HepG2 (cell line): ENCODE data around the gene STK24. TPM values are rescaled to one million over a fixed set of nuclear protein-coding genes. Genes with fewer than 3 reads are reported as not detected.

Experiments used
- ATAC-seq: fragments of 200-7000 bp; cut with Tn5 transposase; 3 replicates; pipeline ENCODE4 v1.9.1; 2020; ENCODE audit warnings: mild to moderate bottlenecking, moderate library complexity
- BruUV-seq: library from RNA; stranded (reverse); fragments of 400-500 nt; replicated peaks from 2 replicates; lab custom pipeline; 2021; lab: Mats Ljungman, UMichigan
- CTCF ChIA-PET: fragments of 300-600 bp; formaldehyde crosslinking; extraction: SDS; loops from one replicate; lab custom pipeline; 2021; ENCODE audit warnings: low total read pairs, inconsistent platforms, low intra/inter-chr PET ratio; lab: Yijun Ruan, JAX
- POLR2A ChIA-PET: fragments of 350-600 bp; sonication (Branson Sonifier 250); formaldehyde crosslinking; loops from one replicate; lab custom pipeline; 2020; ENCODE audit warnings: antibody characterized with exemption, inconsistent platforms; lab: Yijun Ruan, JAX
- DNase-seq: peaks from one replicate; pipeline ENCODE4 v3.0.0-alpha.2; 2015; ENCODE audit warnings: low spot score
- FAIRE-seq: peaks from 3 replicates; lab custom pipeline; 2011; peaks lifted over from hg19 to GRCh38; lab: Jason Lieb, UNC
- H2AFZ ChIP-seq: one replicate; pipeline ENCODE4 v1.6.1; 2011; ENCODE audit warnings: low read length, inconsistent platforms
- H3K27ac ChIP-seq: fragments of 300-600 bp; 3 replicates; pipeline ENCODE4 v1.8.0; 2011; ENCODE audit warnings: mixed run types, mild to moderate bottlenecking, mixed read lengths, low read length, inconsistent platforms; ENCODE audit not compliant: insufficient read depth; ENCODE audit errors: extremely low read length
- H3K27me3 ChIP-seq, 2 experiments: fragments of 200-600 bp in 1 of 2; 2 replicates in 1 of 2; 3 replicates in 1 of 2; pipeline versions ENCODE4 v1.6.0 to v1.8.0; 2011; ENCODE audit warnings: low read length in 2 of 2, mild to moderate bottlenecking in 2 of 2, moderate library complexity in 2 of 2, inconsistent platforms in 1 of 2; ENCODE audit not compliant: insufficient read depth in 2 of 2, control insufficient read depth in 1 of 2
- H3K36me3 ChIP-seq, 2 experiments: fragments of 200-600 bp in 1 of 2; replicated peaks in 1 of 2; 2 replicates in 1 of 2; 3 replicates in 1 of 2; pipeline versions ENCODE4 v1.5.1 to v1.8.0; 2011; ENCODE audit warnings: low read length in 2 of 2, inconsistent platforms in 1 of 2; ENCODE audit not compliant: insufficient read depth in 2 of 2, control insufficient read depth in 1 of 2
- H3K4me1 ChIP-seq: 2 replicates; pipeline ENCODE4 v1.5.1; 2012; ENCODE audit warnings: low read length, inconsistent platforms; ENCODE audit not compliant: insufficient read depth
- H3K4me2 ChIP-seq: 2 replicates; pipeline ENCODE4 v1.6.0; 2011; ENCODE audit warnings: low read depth, low read length, inconsistent platforms
- H3K4me3 ChIP-seq, 3 experiments: fragments of 200-600 bp in 1 of 3; sonication (generic), shearing (Covaris generic) in 1 of 3; replicated peaks in 1 of 3; 2 replicates each; pipeline ENCODE4 v1.5.1; 2011 to 2016; ENCODE audit warnings: low read length in 3 of 3, inconsistent platforms in 2 of 3, low read depth in 2 of 3, mild to moderate bottlenecking in 2 of 3, control low read depth in 1 of 3, mixed read lengths in 1 of 3; ENCODE audit not compliant: insufficient read depth in 1 of 3
- H3K79me2 ChIP-seq: one replicate; pipeline ENCODE4 v1.6.1; 2011; ENCODE audit warnings: low read length, inconsistent platforms; ENCODE audit not compliant: insufficient read depth
- H3K9ac ChIP-seq: 2 replicates; pipeline ENCODE4 v1.6.0; 2011; ENCODE audit warnings: mild to moderate bottlenecking, low read depth, low read length, inconsistent platforms; ENCODE audit not compliant: insufficient read depth
- H3K9me3 ChIP-seq: 2 replicates; pipeline ENCODE4 v1.5.1; 2012; ENCODE audit warnings: mild to moderate bottlenecking, low read length
- H4K20me1 ChIP-seq: 2 replicates; pipeline ENCODE4 v1.6.0; 2011; ENCODE audit warnings: inconsistent platforms, mild to moderate bottlenecking, low read length, moderate library complexity; ENCODE audit not compliant: insufficient read depth
- CEBPB ChIP-seq: IDR thresholded peaks from 2 replicates; pipeline ENCODE4 v1.6.1; 2011; ENCODE audit warnings: low read depth, low read length, improper control_type of control experiment, borderline replicate concordance
- ETV5 ChIP-seq: IDR thresholded peaks from 2 replicates; pipeline ENCODE4 v1.6.1; 2018; ENCODE audit warnings: missing biosample characterization, missing genetic modification reagents, inconsistent platforms, borderline replicate concordance
- MATR3 ChIP-seq: sonication (generic); formaldehyde crosslinking; IDR thresholded peaks from 2 replicates; pipeline ENCODE4 v1.4.0; 2020; ENCODE audit warnings: missing genetic modification reagents
- NFKBIZ ChIP-seq: IDR thresholded peaks from 2 replicates; pipeline ENCODE4 v1.6.1; 2018; ENCODE audit warnings: missing genetic modification reagents, missing compliant biosample characterization
- NFRKB ChIP-seq: fragments of 450-650 bp; IDR thresholded peaks from 2 replicates; pipeline ENCODE4 v1.6.1; 2017
- NFYB ChIP-seq: sonication (generic); formaldehyde crosslinking; IDR thresholded peaks from 2 replicates; pipeline ENCODE4 v1.4.0; 2020; ENCODE audit warnings: missing genetic modification reagents
- PAX8 ChIP-seq: sonication (generic); formaldehyde crosslinking; IDR thresholded peaks from 2 replicates; pipeline ENCODE4 v1.8.0; 2022; ENCODE audit warnings: mild to moderate bottlenecking, missing genetic modification reagents, borderline replicate concordance
- ZBTB38 ChIP-seq: sonication (generic); formaldehyde crosslinking; IDR thresholded peaks from 2 replicates; pipeline ENCODE4 v1.5.1; 2020; ENCODE audit warnings: mild to moderate bottlenecking, missing genetic modification reagents
- ZNF225 ChIP-seq: sonication (generic); formaldehyde crosslinking; IDR thresholded peaks from 2 replicates; pipeline ENCODE4 v1.4.0; 2020; ENCODE audit warnings: mild to moderate bottlenecking, missing genetic modification reagents
- ZNF251 ChIP-seq: sonication (generic); formaldehyde crosslinking; IDR thresholded peaks from 2 replicates; pipeline ENCODE4 v1.9.0; 2021; ENCODE audit warnings: mild to moderate bottlenecking, missing genetic modification reagents
- ZNF496 ChIP-seq: sonication (generic); formaldehyde crosslinking; IDR thresholded peaks from 2 replicates; pipeline ENCODE4 v1.8.1; 2023; ENCODE audit warnings: mild to moderate bottlenecking, moderate library complexity, missing genetic modification reagents; ENCODE audit not compliant: insufficient replicate concordance
- WGBS: methylation state at CpG from one replicate; pipeline ENCODE4 v1.1.6; 2017; ENCODE audit warnings: low lambda C conversion rate; 5-methylcytosine and 5-hydroxymethylcytosine counted together
- in situ Hi-C: cut with HindIII; loops from 2 replicates; pipeline ENCODE4 v1.10.0; 2017; ENCODE audit warnings: low pct_unique_long_range_greater_than_20kb; ENCODE audit not compliant: extremely low pct_ligation_motif_present
- intact Hi-C: fragments of 100-400 bp; cut with micrococcal nuclease; formaldehyde crosslinking; loops from one replicate; pipeline ENCODE4 v1.10.0; 2022; ENCODE audit not compliant: unreplicated experiment
- polyA plus RNA-seq, 8 experiments: library from polyadenylated mRNA; depleted of rRNA in 3 of 8; stranded (reverse) in 7 of 8; unstranded in 1 of 8; fragments of >200 nt; fragmentation: Illumina TruSeq in 4 of 8; extraction: Trizol in 4 of 8; gene quantifications; 2 replicates each; pipeline versions ENCODE4 v1.2.1 to v1.2.3, GENCODE V29; 2011 to 2016; ENCODE audit warnings: low read depth in 4 of 8, missing spikeins in 1 of 8, mixed read lengths in 1 of 8; ENCODE audit not compliant: insufficient read depth in 1 of 8
- total RNA-seq, 5 experiments: library from RNA; depleted of rRNA; stranded (reverse); fragments of >200 nt; fragmentation: Illumina TruSeq; extraction: Trizol; gene quantifications; 2 replicates each; pipeline ENCODE4 v1.2.3, GENCODE V29; 2016; ENCODE audit warnings: low read depth in 1 of 5

STK24 gene
- total and polyA plus RNA-seq, 2 of the 13 experiments (the other 11 are each of a cell fraction or from before 2014, with no cell fraction given) = 51.3 to 73.0 TPM

DNA sequence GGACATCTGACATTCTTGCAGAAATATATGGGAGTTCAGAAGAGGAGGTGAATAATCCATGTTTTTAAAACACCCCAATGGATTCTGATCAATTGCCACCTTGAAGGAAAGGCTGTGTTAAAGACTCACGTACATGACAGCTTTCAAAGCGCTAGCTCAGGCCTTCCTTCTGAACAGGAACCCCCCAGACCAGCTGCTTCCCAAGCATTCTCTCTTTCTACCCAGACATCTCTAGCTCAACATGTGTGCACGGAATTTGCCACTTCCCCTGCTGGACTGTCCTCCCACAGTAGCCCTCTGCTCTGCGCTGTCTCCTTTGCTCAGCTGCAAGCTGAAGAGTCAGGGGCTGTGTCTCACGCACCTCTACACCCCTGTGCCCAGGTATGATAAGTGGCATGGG lies 54.5 kb downstream of the STK24 start:
- H3K9ac ChIP-seq = no peak overlapping the region
- CTCF ChIA-PET = no interaction called here
- H4K20me1 ChIP-seq = peaks cover 76% of the 10 kb centered on the region
- no peaks in the 10 kb centered on the region for H3K27me3 ChIP-seq
- H3K4me2 ChIP-seq = no peak overlapping the region
- peak; percentile 13; the same call in 2 of the 3 replicates for ATAC-seq
- H3K27ac ChIP-seq = no peak overlapping the region
- TF ChIP-seq NFRKB = no peak
- TF ChIP-seq ZNF496 (CRISPR knock-in tag) = no peak
- no peak for TF ChIP-seq CEBPB
- no peak for TF ChIP-seq ZNF251 (CRISPR knock-in tag)
- no peak for TF ChIP-seq ETV5 (CRISPR knock-in tag)
- TF ChIP-seq MATR3 (CRISPR knock-in tag) = no peak
- TF ChIP-seq NFKBIZ (CRISPR knock-in tag) = no peak
- no peak for TF ChIP-seq PAX8 (CRISPR knock-in tag)
- no peak for TF ChIP-seq ZNF225 (CRISPR knock-in tag)
- TF ChIP-seq NFYB (CRISPR knock-in tag) = no peak
- no peak for TF ChIP-seq ZBTB38 (CRISPR knock-in tag)
- no peaks in the 10 kb centered on the region for H3K9me3 ChIP-seq
- peaks cover 38% of the 10 kb centered on the region for H3K4me1 ChIP-seq
- no peak for DNase-seq
- H3K4me3 ChIP-seq = no peak overlapping the region
- intact Hi-C loops (no loop called here), in situ Hi-C loops (no loop called here)
- POLR2A ChIA-PET = no interaction called here
- FAIRE-seq = no peak
- 95% methylated on average over 5 of the region's 5 CpGs for WGBS
- no TSS peak for BruUV-seq
- H3K36me3 ChIP-seq = peaks cover 4 to 8% of the 10 kb centered on the region in 2 experiments; a peak in 4 of 5 replicates
- H3K79me2 ChIP-seq = peaks cover 92% of the 10 kb centered on the region
- no peak overlapping the region for H2AFZ ChIP-seq
